Endothelial cell of umbilical vein (primary cell): Measurements from ENCODE around the gene NPTX2. TPM values are rescaled to one million over a fixed set of nuclear protein-coding genes. Genes with fewer than 3 reads are reported as not detected.

Experiments used
- BruUV-seq: library from RNA; stranded (reverse); fragments of 400-500 nt; replicated peaks from 2 replicates; lab custom pipeline; 2021; lab: Mats Ljungman, UMichigan
- CTCF ChIA-PET: fragments of 300-600, 350-600 bp; sonication (Branson Sonifier 250); formaldehyde crosslinking; loops from one replicate; lab custom pipeline; 2021; ENCODE audit warnings: antibody characterized with exemption, inconsistent platforms; lab: Charles Lee
- POLR2A ChIA-PET: fragments of 300-600, 350-600 bp; sonication (Branson Sonifier 250); formaldehyde crosslinking; loops from one replicate; lab custom pipeline; 2021; ENCODE audit warnings: antibody characterized with exemption, inconsistent platforms; lab: Charles Lee
- DNase-seq: peaks from one replicate; pipeline ENCODE4 v3.0.0-alpha.2; 2011; ENCODE audit warnings: low read depth, low spot score
- FAIRE-seq: peaks from 2 replicates; lab custom pipeline; 2011; peaks lifted over from hg19 to GRCh38; lab: Jason Lieb, UNC
- H2AFZ ChIP-seq: 2 replicates; pipeline ENCODE4 v1.6.0; 2012; ENCODE audit warnings: low read depth, low read length, control low read depth, inconsistent platforms
- H3K27ac ChIP-seq: 2 replicates; pipeline ENCODE4 v1.5.1; 2011; ENCODE audit warnings: low read depth, mild to moderate bottlenecking, control low read depth, low read length, moderate library complexity; ENCODE audit not compliant: insufficient read depth
- H3K27me3 ChIP-seq, 2 experiments: 2 replicates each; pipeline versions ENCODE4 v1.6.0 to v1.6.1; 2011; ENCODE audit warnings: low read length in 2 of 2, mixed read lengths in 1 of 2; ENCODE audit not compliant: control insufficient read depth in 2 of 2, insufficient read depth in 2 of 2
- H3K36me3 ChIP-seq, 2 experiments: 2 replicates in 1 of 2; 3 replicates in 1 of 2; pipeline ENCODE4 v1.5.1; 2011; ENCODE audit warnings: low read length in 2 of 2, mild to moderate bottlenecking in 1 of 2, moderate library complexity in 1 of 2; ENCODE audit not compliant: control insufficient read depth in 2 of 2, insufficient read depth in 2 of 2; ENCODE audit errors: extremely low read depth in 1 of 2
- H3K4me1 ChIP-seq: 3 replicates; pipeline ENCODE4 v1.5.1; 2011; ENCODE audit warnings: mild to moderate bottlenecking, low read length; ENCODE audit not compliant: control insufficient read depth, insufficient read depth; ENCODE audit errors: extremely low read depth
- H3K4me2 ChIP-seq: 2 replicates; pipeline ENCODE4 v1.6.1; 2011; ENCODE audit warnings: low read length, control low read depth, mixed read lengths; ENCODE audit not compliant: insufficient read depth
- H3K4me3 ChIP-seq, 3 experiments: fragments of 200-600 bp in 1 of 3; sonication (generic), shearing (Covaris generic) in 1 of 3; replicated peaks in 1 of 3; 2 replicates each; pipeline ENCODE4 v1.5.1; 2011 to 2016; ENCODE audit warnings: control low read depth in 3 of 3, low read length in 3 of 3, mild to moderate bottlenecking in 2 of 3, inconsistent platforms in 1 of 3, low read depth in 1 of 3, moderate library complexity in 1 of 3; ENCODE audit not compliant: insufficient read depth in 1 of 3
- H3K79me2 ChIP-seq: 2 replicates; pipeline ENCODE4 v1.6.0; 2012; ENCODE audit warnings: low read length, inconsistent platforms; ENCODE audit not compliant: control insufficient read depth, insufficient read depth
- H3K9ac ChIP-seq: replicated peaks from 2 replicates; pipeline ENCODE3; 2011; ENCODE audit warnings: low read length, control low read depth; ENCODE audit not compliant: insufficient read depth; ENCODE audit errors: extremely low read depth
- H3K9me1 ChIP-seq: replicated peaks from 3 replicates; pipeline ENCODE4 v1.6.0; 2011; ENCODE audit warnings: mild to moderate bottlenecking, low read length; ENCODE audit not compliant: control insufficient read depth, insufficient read depth; ENCODE audit errors: extremely low read depth
- H3K9me3 ChIP-seq: replicated peaks from 2 replicates; pipeline ENCODE4 v1.5.1; 2012; ENCODE audit warnings: low read length, inconsistent platforms; ENCODE audit not compliant: control insufficient read depth, insufficient read depth
- H4K20me1 ChIP-seq: replicated peaks from 2 replicates; pipeline ENCODE3; 2011; ENCODE audit warnings: mild to moderate bottlenecking, low read length; ENCODE audit not compliant: control insufficient read depth, insufficient read depth; ENCODE audit errors: extremely low read depth
- CTCF ChIP-seq, 2 donors: IDR thresholded peaks; 1 replicate in 1 of 2; 2 replicates in 1 of 2; pipeline ENCODE4 v1.5.1; 2011; ENCODE audit warnings: low read length in 2 of 2, mild to moderate bottlenecking in 2 of 2, moderate library complexity in 2 of 2, control low read depth in 1 of 2, inconsistent platforms in 1 of 2, low read depth in 1 of 2; ENCODE audit not compliant: insufficient read depth in 1 of 2; ENCODE audit errors: extremely low read depth in 1 of 2
- EZH2 ChIP-seq: IDR thresholded peaks from 2 replicates; pipeline ENCODE4 v1.6.1; 2012; ENCODE audit warnings: borderline replicate concordance, low read depth, mild to moderate bottlenecking, moderate library complexity, low read length, inconsistent platforms; ENCODE audit not compliant: severe bottlenecking
- FOS ChIP-seq: IDR thresholded peaks from 2 replicates; pipeline ENCODE4 v1.6.1; 2011; ENCODE audit warnings: mild to moderate bottlenecking, low read length, moderate library complexity, borderline replicate concordance; ENCODE audit not compliant: insufficient read depth
- GATA2 ChIP-seq: IDR thresholded peaks from 2 replicates; pipeline ENCODE4 v1.7.0; 2011; ENCODE audit warnings: low read depth, mild to moderate bottlenecking, moderate library complexity, mixed read lengths, low read length; ENCODE audit not compliant: insufficient read length, insufficient read depth
- JUN ChIP-seq: IDR thresholded peaks from 2 replicates; pipeline ENCODE4 v1.6.1; 2011; ENCODE audit warnings: borderline replicate concordance, low read depth; ENCODE audit not compliant: insufficient read length, insufficient read depth
- MAX ChIP-seq: IDR thresholded peaks from 2 replicates; pipeline ENCODE4 v1.6.1; 2011; ENCODE audit not compliant: insufficient read depth, insufficient read length
- MYC ChIP-seq: IDR thresholded peaks from one replicate; pipeline ENCODE4 v1.6.1; 2011; ENCODE audit warnings: mild to moderate bottlenecking, low read depth, low read length
- POLR2A ChIP-seq: IDR thresholded peaks from 2 replicates; pipeline ENCODE4 v1.6.1; 2012; ENCODE audit warnings: low read depth, mild to moderate bottlenecking, control low read depth, low read length
- POLR2AphosphoS5 ChIP-seq: IDR thresholded peaks from 2 replicates; pipeline ENCODE4 v1.6.1; 2012; ENCODE audit warnings: low read depth, mild to moderate bottlenecking, control low read depth, low read length, moderate library complexity; ENCODE audit not compliant: insufficient read depth
- dilution Hi-C: fragments of 300-500 bp; cut with MboI; formaldehyde crosslinking; loops from one replicate; pipeline ENCODE4 v1.15.0; 2019; ENCODE audit warnings: low sequenced_read_pairs; ENCODE audit not compliant: extremely low pct_ligation_motif_present
- intact Hi-C: fragments of 100-400 bp; cut with micrococcal nuclease; formaldehyde crosslinking; loops from one replicate; pipeline ENCODE4 v1.10.0; 2022
- polyA plus RNA-seq, 4 experiments: library from polyadenylated mRNA; depleted of rRNA in 3 of 4; stranded (reverse) in 3 of 4; unstranded in 1 of 4; fragments of >200 nt; gene quantifications; 2 replicates each; pipeline versions ENCODE4 v1.2.1 to v1.2.3, GENCODE V29; 2011 to 2012; ENCODE audit warnings: missing spikeins in 1 of 4
- total RNA-seq: library from RNA; stranded (reverse); gene quantifications from 2 replicates; pipeline ENCODE4 v1.2.3, GENCODE V29; 2021

NPTX2 gene
- total and polyA plus RNA-seq, 2 donors (not counting 3 experiments of a cell fraction or from before 2014, with no cell fraction given) = 0.15 to 0.53 TPM

- Histone ChIP-seq H3K27me3 (no peaks in the 10 kb centered on the region), H3K9me3 (peaks cover 2% of the 10 kb centered on the region), H3K27ac (no peak overlapping the region), H3K4me1 (no peaks in the 10 kb centered on the region), H3K4me2 (no peak overlapping the region), H3K9me1 (no peaks in the 10 kb centered on the region), H3K9ac (no peak overlapping the region), H3K79me2 (no peaks in the 10 kb centered on the region), H2AFZ (no peak overlapping the region), H4K20me1 (no peaks in the 10 kb centered on the region), H3K4me3 (no peak overlapping the region), H3K36me3 (no peaks in the 10 kb centered on the region)
- ChIA-PET CTCF (no interaction called here), POLR2A (no interaction called here)
- DNase-seq (no peak), FAIRE-seq (no peak)
- no TSS peak for BruUV-seq
- dilution Hi-C loops = no loop called here
- intact Hi-C loops = no loop called here
- TF ChIP-seq CTCF (IDR thresholded peaks at IDR 0.05; ENCODE audit: extremely low read depth in 1 of 2, insufficient read depth in 1 of 2, low read depth in 1 of 2, low read length in 2 of 2) (no peak), MAX (no peak), POLR2AphosphoS5 (no peak), MYC (no peak), POLR2A (no peak), GATA2 (no peak), FOS (no peak), EZH2 (no peak), JUN (no peak)
These were observed 10.3 kb downstream of the NPTX2 start for GRCh38 chr7:98627413-98627790.
